Psoas muscle (tissue), 8 donors: ENCODE data around the gene HTT-AS. TPM values are rescaled to one million over a fixed set of nuclear protein-coding genes. Genes with fewer than 3 reads are reported as not detected.

ENCODE experiments used
- ATAC-seq, 4 donors: fragments of 200-7000 bp; cut with Tn5 transposase; one replicate each; pipeline ENCODE4 v1.9.1; 2020; ENCODE audit warnings: moderate library complexity in 3 of 4, mild to moderate bottlenecking in 2 of 4
- DNase-seq, 2 donors: peaks; one replicate each; pipeline ENCODE4 v3.0.0-alpha.2; 2020
- H3K27ac ChIP-seq: fragments of 200-600 bp; one replicate; pipeline ENCODE4 v1.8.0; 2022
- H3K27me3 ChIP-seq, 3 donors: fragments of 200-600 bp in 1 of 3; one replicate each; pipeline versions ENCODE4 v1.6.1 to v1.8.0; 2013 to 2022; ENCODE audit warnings: low read length in 2 of 3, mild to moderate bottlenecking in 2 of 3, moderate library complexity in 1 of 3; ENCODE audit not compliant: insufficient read depth in 3 of 3
- H3K36me3 ChIP-seq, 2 donors: fragments of 200-600 bp in 1 of 2; one replicate each; pipeline versions ENCODE4 v1.6.1 to v1.8.0; 2013 to 2022; ENCODE audit warnings: low read depth in 1 of 2, mild to moderate bottlenecking in 1 of 2, moderate library complexity in 1 of 2; ENCODE audit not compliant: insufficient read depth in 1 of 2
- H3K4me1 ChIP-seq: fragments of 200-600 bp; one replicate; pipeline ENCODE4 v1.8.0; 2022
- H3K4me3 ChIP-seq: fragments of 200-600 bp; one replicate; pipeline ENCODE4 v1.8.0; 2022; ENCODE audit warnings: mild to moderate bottlenecking
- H3K9me3 ChIP-seq: fragments of 200-600 bp; one replicate; pipeline ENCODE4 v1.8.0; 2022
- WGBS, 3 donors: extraction: QIAGEN DNeasy Blood & Tissue Kit; methylation state at CpG; one replicate each; pipeline versions ENCODE4 v1.1.6 to v1.1.7; 2013; 5-methylcytosine and 5-hydroxymethylcytosine counted together
- intact Hi-C, 2 donors: fragments of 100-400 bp; cut with DNase I; formaldehyde crosslinking; loops; one replicate each; pipeline versions ENCODE4 v1.11.0 to v1.14.2; 2022
- polyA plus RNA-seq, 3 donors: library from polyadenylated mRNA; stranded (reverse); fragments of 200-250 nt; gene quantifications; one replicate each; pipeline ENCODE4 v1.2.3, GENCODE V29; 2013
- total RNA-seq, 4 donors: library from RNA; stranded (reverse); fragmentation: NEBNext Ultra II Directional in 2 of 4; extraction: Animal tissue kit (Norgen Biotek cat#: 25700) in 2 of 4; gene quantifications; one replicate each; pipeline versions ENCODE4 v1.2.1 to v1.2.4, GENCODE V29; 2021 to 2023
- TF ChIP-seq, protein P1 (sequence below): fragments of 200-600 bp; IDR thresholded peaks from one replicate; pipeline ENCODE4 v1.8.0; 2022; ENCODE audit warnings: antibody characterized with exemption
- donor health status: healthy with polysubstance abuse.
- donor health status: DM: no; HTN: no; CAD: no; lungs with moderate emphysema.
- donor health status: Bipolar disorder and iron deficiency.
- donor health status: healthy.
- donor health status: DM: yes; HTN: yes; CAD: no.
- donor health status: DM: no; HTN: no; CAD: no.
- donor health status: DM: no; HTN: no; CAD: no.
- donor health status: DM: yes; HTN: yes; CAD: no.

Gene HTT-AS
- total and polyA plus RNA-seq, 7 donors = not detected

DNA sequence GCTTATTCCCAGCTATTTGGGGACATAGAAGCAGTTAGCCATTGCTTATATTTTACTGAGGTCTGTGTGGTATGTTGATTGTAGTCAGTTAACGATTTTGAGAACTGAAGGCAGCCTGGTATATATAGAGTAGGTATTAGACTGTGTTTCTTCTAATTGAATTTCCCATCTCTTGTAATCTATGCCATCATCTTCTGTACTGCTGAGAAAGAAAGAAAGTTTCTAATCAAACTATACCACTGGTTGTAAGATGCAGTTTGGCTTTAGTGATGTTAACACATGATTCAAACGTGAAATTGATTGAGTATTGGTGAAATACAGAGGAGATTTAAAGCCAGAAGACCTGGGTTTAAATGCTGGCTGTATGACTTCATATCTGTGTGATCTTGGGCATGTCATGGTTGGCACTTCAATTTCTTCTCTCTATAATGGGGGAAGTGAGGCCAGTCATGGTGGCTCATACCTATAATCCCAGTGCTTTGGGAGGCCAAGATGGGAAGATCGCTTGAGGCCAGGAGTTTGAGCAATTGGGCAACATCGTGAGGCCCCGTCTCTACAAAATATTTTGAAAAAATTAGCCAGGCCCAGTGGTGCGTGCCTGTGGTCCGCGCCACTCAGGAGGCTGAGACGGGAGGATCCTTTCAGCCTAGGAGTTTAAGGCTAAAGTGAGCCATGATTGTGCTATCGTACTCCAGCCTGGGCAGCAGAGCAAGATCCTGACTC is 11.8 kb upstream of the HTT-AS start:
- intact Hi-C loops = no loop called here
- Histone ChIP-seq H3K4me3 (no peak overlapping the region), H3K4me1 (peaks cover 4% of the 10 kb centered on the region), H3K36me3 (peaks cover 0 to 29% of the 10 kb centered on the region in 2 donors), H3K27me3 (no peaks in the 10 kb centered on the region), H3K27ac (no peak overlapping the region), H3K9me3 (no peaks in the 10 kb centered on the region)
- DNase-seq (no peak), ATAC-seq (no peak)
- 93 to 95% (median 94%) methylated on average over 10 of the region's 10 CpGs for WGBS, 3 donors
- TF ChIP-seq, protein P1, sequence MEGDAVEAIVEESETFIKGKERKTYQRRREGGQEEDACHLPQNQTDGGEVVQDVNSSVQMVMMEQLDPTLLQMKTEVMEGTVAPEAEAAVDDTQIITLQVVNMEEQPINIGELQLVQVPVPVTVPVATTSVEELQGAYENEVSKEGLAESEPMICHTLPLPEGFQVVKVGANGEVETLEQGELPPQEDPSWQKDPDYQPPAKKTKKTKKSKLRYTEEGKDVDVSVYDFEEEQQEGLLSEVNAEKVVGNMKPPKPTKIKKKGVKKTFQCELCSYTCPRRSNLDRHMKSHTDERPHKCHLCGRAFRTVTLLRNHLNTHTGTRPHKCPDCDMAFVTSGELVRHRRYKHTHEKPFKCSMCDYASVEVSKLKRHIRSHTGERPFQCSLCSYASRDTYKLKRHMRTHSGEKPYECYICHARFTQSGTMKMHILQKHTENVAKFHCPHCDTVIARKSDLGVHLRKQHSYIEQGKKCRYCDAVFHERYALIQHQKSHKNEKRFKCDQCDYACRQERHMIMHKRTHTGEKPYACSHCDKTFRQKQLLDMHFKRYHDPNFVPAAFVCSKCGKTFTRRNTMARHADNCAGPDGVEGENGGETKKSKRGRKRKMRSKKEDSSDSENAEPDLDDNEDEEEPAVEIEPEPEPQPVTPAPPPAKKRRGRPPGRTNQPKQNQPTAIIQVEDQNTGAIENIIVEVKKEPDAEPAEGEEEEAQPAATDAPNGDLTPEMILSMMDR = no peak

DNA sequence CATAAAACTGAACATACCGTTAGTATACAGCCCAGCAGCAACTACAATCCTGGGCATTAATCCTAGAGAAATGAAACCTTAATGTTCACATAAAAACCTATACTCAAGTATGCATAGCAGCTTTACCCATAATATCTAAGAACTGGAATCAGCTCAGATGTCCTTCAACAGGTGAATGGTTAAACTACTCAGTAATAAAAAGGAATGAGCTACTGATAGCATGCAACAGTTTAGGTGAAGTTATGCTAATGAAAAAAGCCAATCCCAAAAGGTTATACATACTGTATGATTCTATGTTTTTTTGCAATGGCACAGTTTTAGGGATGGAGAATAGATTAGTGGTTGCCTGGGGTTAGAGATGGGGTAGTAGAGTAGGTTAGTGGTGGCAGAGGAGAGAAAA is 9.4 kb upstream of the HTT-AS start:
- TF ChIP-seq, protein P1 = no peak
- Histone ChIP-seq H3K4me3 (no peak overlapping the region), H3K27me3 (no peaks in the 10 kb centered on the region), H3K9me3 (no peaks in the 10 kb centered on the region), H3K27ac (no peak overlapping the region), H3K4me1 (peaks cover 11% of the 10 kb centered on the region), H3K36me3 (peaks cover 0 to 18% of the 10 kb centered on the region in 2 donors)
- no peak for DNase-seq
- 16 to 41% (median 26%) methylated on average over 1 of the region's 1 CpG for WGBS, 3 donors
- ATAC-seq = no peak
- intact Hi-C loops = no loop called here

DNA sequence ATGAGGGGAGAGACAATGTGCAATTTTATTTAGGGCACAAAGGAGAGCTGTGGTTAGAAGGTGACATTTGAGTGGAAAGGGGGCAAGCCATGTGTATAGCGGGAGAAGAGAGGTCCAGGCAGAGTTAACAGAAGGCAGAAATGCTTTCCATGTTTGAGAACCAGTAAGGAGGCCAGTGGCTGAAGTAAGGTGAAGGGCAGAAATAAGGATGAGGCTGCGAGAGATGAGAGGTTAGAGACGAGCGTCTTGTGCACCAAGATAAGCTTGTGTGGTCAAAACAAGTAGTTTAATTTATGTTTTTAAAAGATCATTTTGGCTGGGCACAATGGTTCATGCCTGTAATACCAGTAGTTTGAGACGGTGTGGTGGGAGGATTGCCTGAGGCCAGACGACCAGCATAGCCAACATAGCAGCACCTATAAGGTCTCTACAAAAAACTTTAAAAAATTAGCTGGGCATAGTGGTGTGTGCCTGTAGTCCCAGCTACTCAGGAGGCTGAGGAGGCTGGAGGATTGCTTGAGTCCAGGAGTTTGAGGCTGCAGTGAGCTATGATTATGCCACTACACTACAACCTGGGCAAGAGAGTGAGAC is 8.7 kb upstream of the HTT-AS start:
- TF ChIP-seq, protein P1 = no peak
- DNase-seq (no peak), ATAC-seq (no peak)
- peaks cover 11% of the 10 kb centered on the region for H3K4me1 ChIP-seq
- intact Hi-C loops = no loop called here
- 78 to 92% (median 85%) methylated on average over 6 of the region's 6 CpGs for WGBS, 3 donors
- no peaks in the 10 kb centered on the region for H3K27me3 ChIP-seq
- no peaks in the 10 kb centered on the region for H3K9me3 ChIP-seq
- H3K36me3 ChIP-seq = peaks cover 0 to 10% of the 10 kb centered on the region in 2 donors
- H3K27ac ChIP-seq = no peak overlapping the region
- no peak overlapping the region for H3K4me3 ChIP-seq

DNA sequence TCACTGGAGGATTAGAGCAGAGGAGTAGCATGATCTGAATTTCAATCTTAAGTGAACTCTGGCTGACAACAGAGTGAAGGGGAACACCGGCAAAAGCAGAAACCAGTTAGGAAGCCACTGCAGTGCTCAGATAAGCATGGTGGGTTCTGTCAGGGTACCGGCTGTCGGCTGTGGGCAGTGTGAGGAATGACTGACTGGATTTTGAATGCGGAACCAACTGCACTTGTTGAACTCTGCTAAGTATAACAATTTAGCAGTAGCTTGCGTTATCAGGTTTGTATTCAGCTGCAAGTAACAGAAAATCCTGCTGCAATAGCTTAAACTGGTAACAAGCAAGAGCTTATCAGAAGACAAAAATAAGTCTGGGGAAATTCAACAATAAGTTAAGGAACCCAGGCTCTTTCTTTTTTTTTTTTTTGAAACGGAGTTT is 5.4 kb upstream of the HTT-AS start:
- H3K4me1 ChIP-seq = peaks cover 32% of the 10 kb centered on the region
- no peak overlapping the region for H3K4me3 ChIP-seq
- H3K36me3 ChIP-seq = no peaks in the 10 kb centered on the region
- no peak for ATAC-seq
- no peaks in the 10 kb centered on the region for H3K9me3 ChIP-seq
- no peaks in the 10 kb centered on the region for H3K27me3 ChIP-seq
- no peak for DNase-seq
- TF ChIP-seq, protein P1 = no peak
- no peak overlapping the region for H3K27ac ChIP-seq
- intact Hi-C loops = no loop called here
- 79 to 93% (median 87%) methylated on average over 5 to 6 of the region's 6 CpGs for WGBS, 3 donors
